ENCODE results near the gene A2M. TPM values are rescaled to one million over a fixed set of nuclear protein-coding genes. Genes with fewer than 3 reads are reported as not detected.

Gene A2M
- polyA plus RNA-seq, 2 of the 4 experiments (the other 2 are of a cell fraction) = not detected

GRCh38 chr12:9114946-9115345 is 773 bp downstream of the A2M start (continued):
- TF ChIP-seq NPAS2 (CRISPR knock-in tag; IDR thresholded peaks at IDR 0.05; ENCODE audit: borderline replicate concordance) (no peak), KDM1A (IDR thresholded peaks at IDR 0.05; ENCODE audit: low read depth) (no peak), RFX5 (IDR thresholded peaks at IDR 0.05) (no peak), SREBF2 (IDR thresholded peaks at IDR 0.05) (no peak)
- TF ChIP-seq, protein P1, sequence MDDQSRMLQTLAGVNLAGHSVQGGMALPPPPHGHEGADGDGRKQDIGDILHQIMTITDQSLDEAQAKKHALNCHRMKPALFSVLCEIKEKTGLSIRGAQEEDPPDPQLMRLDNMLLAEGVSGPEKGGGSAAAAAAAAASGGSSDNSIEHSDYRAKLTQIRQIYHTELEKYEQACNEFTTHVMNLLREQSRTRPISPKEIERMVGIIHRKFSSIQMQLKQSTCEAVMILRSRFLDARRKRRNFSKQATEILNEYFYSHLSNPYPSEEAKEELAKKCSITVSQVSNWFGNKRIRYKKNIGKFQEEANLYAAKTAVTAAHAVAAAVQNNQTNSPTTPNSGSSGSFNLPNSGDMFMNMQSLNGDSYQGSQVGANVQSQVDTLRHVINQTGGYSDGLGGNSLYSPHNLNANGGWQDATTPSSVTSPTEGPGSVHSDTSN (IDR thresholded peaks at IDR 0.05) = no peak

DNA sequence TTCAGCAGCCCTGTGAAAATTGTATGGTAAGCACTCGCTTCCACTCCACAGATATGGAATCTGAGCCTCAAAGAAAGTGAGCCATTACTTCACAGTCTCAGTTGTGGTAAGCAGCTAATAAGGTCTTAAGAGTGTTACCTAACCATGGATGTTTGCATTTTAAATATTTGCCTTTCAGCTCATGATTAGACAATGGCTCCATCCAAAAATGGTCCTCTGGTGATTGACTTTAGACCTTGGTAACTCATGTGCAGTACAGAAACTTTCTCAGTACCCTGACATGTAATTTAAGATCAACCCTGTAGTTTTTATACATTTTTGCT is 1.8 kb downstream of the A2M start:
- ATAC-seq = no peak
- H3K9me3 ChIP-seq = no peaks in the 10 kb centered on the region
- no peak for DNase-seq (ENCODE audit: low read depth in 1 of 2, low spot score in 1 of 2)
- no peak overlapping the region for H3K4me2 ChIP-seq
- H3K4me1 ChIP-seq = no peaks in the 10 kb centered on the region
- TF ChIP-seq RARB (CRISPR knock-in tag; IDR thresholded peaks at IDR 0.05) = no peak
- no peak for TF ChIP-seq HOXB5 (CRISPR knock-in tag; IDR thresholded peaks at IDR 0.05)
- TF ChIP-seq POLR2A (IDR thresholded peaks at IDR 0.05; ENCODE audit: low read length) = no peak
- no peak for TF ChIP-seq HDAC2 (IDR thresholded peaks at IDR 0.05)
- no peak for TF ChIP-seq MAFK (IDR thresholded peaks at IDR 0.05; ENCODE audit: partially characterized antibody)
- TF ChIP-seq TP53 (CRISPR knock-in tag; IDR thresholded peaks at IDR 0.05) = no peak
- TF ChIP-seq JUN (IDR thresholded peaks at IDR 0.05) = no peak
- TF ChIP-seq CHD4 (IDR thresholded peaks at IDR 0.05; ENCODE audit: borderline replicate concordance) = no peak
- no peak for TF ChIP-seq ZFP36 (IDR thresholded peaks at IDR 0.05; ENCODE audit: borderline replicate concordance, partially characterized antibody)
- no peak for TF ChIP-seq ZSCAN20 (CRISPR knock-in tag; IDR thresholded peaks at IDR 0.05)
- TF ChIP-seq KDM1A (IDR thresholded peaks at IDR 0.05; ENCODE audit: low read depth) = no peak
- TF ChIP-seq EP300 (IDR thresholded peaks at IDR 0.05) = no peak
- no peak for TF ChIP-seq SREBF2 (IDR thresholded peaks at IDR 0.05)
- TF ChIP-seq CHD2 (IDR thresholded peaks at IDR 0.05; ENCODE audit: low read length, partially characterized antibody) = no peak
- TF ChIP-seq CBX2 (IDR thresholded peaks at IDR 0.05; ENCODE audit: borderline replicate concordance, low read depth) = no peak
- no peak for TF ChIP-seq ATOH8 (CRISPR knock-in tag; IDR thresholded peaks at IDR 0.05; ENCODE audit: low read depth)
- no peak for TF ChIP-seq ZNF302 (CRISPR knock-in tag; IDR thresholded peaks at IDR 0.05)
- ChIA-PET POLR2A (no interaction called here), CTCF (no interaction called here)
- no peak for FAIRE-seq
- H3K4me3 ChIP-seq = no peak overlapping the region
- WGBS (ENCODE audit: missing lambda C conversion rate) = 31% methylated on average over 1 of the region's 1 CpG
- no peak overlapping the region for H3K27ac ChIP-seq

GRCh38 chr12:9113296-9113986 is 2.3 kb downstream of the A2M start:
- ATAC-seq (no peak), DNase-seq (ENCODE audit: low read depth in 1 of 2, low spot score in 1 of 2) (no peak), FAIRE-seq (no peak)
- H3K9me3 ChIP-seq = no peaks in the 10 kb centered on the region
- H3K27ac ChIP-seq = no peak overlapping the region
- CTCF ChIA-PET = interaction anchor here (0.7 to 1.7 kb wide), 2 partner anchors 12 to 1943 kb away, joined by 3 to 5 read pairs; no protein-coding TSS in a partner anchor
- POLR2A ChIA-PET = no interaction called here
- no peak overlapping the region for H3K4me2 ChIP-seq
- no peak overlapping the region for H3K4me3 ChIP-seq
- WGBS (ENCODE audit: missing lambda C conversion rate) = 36% methylated on average over 7 of the region's 7 CpGs
- H3K4me1 ChIP-seq = no peaks in the 10 kb centered on the region
- TF ChIP-seq NPAS2 (CRISPR knock-in tag; IDR thresholded peaks at IDR 0.05; ENCODE audit: borderline replicate concordance) = no peak
- TF ChIP-seq CBX8 (IDR thresholded peaks at IDR 0.05) = no peak
- no peak for TF ChIP-seq MYC (IDR thresholded peaks at IDR 0.05; ENCODE audit: borderline replicate concordance, low read length)
- no peak for TF ChIP-seq EHMT2 (IDR thresholded peaks at IDR 0.05; ENCODE audit: low read depth)
- no peak for TF ChIP-seq BHLHE40 (IDR thresholded peaks at IDR 0.05; ENCODE audit: low read depth, low read length)
- TF ChIP-seq, protein P2, sequence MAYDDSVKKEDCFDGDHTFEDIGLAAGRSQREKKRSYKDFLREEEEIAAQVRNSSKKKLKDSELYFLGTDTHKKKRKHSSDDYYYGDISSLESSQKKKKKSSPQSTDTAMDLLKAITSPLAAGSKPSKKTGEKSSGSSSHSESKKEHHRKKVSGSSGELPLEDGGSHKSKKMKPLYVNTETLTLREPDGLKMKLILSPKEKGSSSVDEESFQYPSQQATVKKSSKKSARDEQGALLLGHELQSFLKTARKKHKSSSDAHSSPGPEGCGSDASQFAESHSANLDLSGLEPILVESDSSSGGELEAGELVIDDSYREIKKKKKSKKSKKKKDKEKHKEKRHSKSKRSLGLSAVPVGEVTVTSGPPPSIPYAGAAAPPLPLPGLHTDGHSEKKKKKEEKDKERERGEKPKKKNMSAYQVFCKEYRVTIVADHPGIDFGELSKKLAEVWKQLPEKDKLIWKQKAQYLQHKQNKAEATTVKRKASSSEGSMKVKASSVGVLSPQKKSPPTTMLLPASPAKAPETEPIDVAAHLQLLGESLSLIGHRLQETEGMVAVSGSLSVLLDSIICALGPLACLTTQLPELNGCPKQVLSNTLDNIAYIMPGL (CRISPR knock-in tag; IDR thresholded peaks at IDR 0.05; ENCODE audit: borderline replicate concordance) = no peak
- no peak for TF ChIP-seq ELK1 (IDR thresholded peaks at IDR 0.05; ENCODE audit: low read depth, low read length)
- no peak for TF ChIP-seq BCL3 (IDR thresholded peaks at IDR 0.05)
- TF ChIP-seq, protein P3, sequence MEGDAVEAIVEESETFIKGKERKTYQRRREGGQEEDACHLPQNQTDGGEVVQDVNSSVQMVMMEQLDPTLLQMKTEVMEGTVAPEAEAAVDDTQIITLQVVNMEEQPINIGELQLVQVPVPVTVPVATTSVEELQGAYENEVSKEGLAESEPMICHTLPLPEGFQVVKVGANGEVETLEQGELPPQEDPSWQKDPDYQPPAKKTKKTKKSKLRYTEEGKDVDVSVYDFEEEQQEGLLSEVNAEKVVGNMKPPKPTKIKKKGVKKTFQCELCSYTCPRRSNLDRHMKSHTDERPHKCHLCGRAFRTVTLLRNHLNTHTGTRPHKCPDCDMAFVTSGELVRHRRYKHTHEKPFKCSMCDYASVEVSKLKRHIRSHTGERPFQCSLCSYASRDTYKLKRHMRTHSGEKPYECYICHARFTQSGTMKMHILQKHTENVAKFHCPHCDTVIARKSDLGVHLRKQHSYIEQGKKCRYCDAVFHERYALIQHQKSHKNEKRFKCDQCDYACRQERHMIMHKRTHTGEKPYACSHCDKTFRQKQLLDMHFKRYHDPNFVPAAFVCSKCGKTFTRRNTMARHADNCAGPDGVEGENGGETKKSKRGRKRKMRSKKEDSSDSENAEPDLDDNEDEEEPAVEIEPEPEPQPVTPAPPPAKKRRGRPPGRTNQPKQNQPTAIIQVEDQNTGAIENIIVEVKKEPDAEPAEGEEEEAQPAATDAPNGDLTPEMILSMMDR (IDR thresholded peaks at IDR 0.05) = no peak
- no peak for TF ChIP-seq GATA3 (IDR thresholded peaks at IDR 0.05; ENCODE audit: borderline replicate concordance)
- no peak for TF ChIP-seq MAFK (IDR thresholded peaks at IDR 0.05; ENCODE audit: partially characterized antibody)
- TF ChIP-seq RFX5 (IDR thresholded peaks at IDR 0.05) = no peak
